Measurements from ENCODE around the gene HSPA1L.

DNA sequence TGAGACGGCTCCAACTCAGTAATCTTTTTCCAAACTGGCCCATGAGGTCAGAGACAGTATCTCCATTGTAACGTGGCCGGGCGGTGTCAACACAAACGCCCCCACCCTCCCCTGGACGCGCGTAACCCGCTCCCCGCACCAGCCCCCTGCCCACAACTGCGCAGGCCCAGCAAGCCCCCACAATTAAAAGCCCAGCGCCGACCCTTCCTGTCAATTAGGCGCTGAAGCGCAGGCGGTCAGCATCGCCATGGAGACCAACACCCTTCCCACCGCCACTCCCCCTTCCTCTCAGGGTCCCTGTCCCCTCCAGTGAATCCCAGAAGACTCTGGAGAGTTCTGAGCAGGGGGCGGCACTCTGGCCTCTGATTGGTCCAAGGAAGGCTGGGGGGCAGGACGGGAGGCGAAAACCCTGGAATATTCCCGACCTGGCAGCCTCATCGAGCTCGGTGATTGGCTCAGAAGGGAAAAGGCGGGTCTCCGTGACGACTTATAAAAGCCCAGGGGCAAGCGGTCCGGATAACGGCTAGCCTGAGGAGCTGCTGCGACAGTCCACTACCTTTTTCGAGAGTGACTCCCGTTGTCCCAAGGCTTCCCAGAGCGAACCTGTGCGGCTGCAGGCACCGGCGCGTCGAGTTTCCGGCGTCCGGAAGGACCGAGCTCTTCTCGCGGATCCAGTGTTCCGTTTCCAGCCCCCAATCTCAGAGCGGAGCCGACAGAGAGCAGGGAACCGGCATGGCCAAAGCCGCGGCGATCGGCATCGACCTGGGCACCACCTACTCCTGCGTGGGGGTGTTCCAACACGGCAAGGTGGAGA, at the start of gene HSPA1L, which contains the start of gene HSPA1A:
- no peak for TF ChIP-seq EHF (CRISPR knock-in tag; IDR thresholded peaks at IDR 0.05)
- TF ChIP-seq, protein P1, sequence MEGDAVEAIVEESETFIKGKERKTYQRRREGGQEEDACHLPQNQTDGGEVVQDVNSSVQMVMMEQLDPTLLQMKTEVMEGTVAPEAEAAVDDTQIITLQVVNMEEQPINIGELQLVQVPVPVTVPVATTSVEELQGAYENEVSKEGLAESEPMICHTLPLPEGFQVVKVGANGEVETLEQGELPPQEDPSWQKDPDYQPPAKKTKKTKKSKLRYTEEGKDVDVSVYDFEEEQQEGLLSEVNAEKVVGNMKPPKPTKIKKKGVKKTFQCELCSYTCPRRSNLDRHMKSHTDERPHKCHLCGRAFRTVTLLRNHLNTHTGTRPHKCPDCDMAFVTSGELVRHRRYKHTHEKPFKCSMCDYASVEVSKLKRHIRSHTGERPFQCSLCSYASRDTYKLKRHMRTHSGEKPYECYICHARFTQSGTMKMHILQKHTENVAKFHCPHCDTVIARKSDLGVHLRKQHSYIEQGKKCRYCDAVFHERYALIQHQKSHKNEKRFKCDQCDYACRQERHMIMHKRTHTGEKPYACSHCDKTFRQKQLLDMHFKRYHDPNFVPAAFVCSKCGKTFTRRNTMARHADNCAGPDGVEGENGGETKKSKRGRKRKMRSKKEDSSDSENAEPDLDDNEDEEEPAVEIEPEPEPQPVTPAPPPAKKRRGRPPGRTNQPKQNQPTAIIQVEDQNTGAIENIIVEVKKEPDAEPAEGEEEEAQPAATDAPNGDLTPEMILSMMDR (IDR thresholded peaks at IDR 0.05), result no peak
- no peak for TF ChIP-seq CBX2 (IDR thresholded peaks at IDR 0.05; ENCODE audit: borderline replicate concordance, low read depth)
- TF ChIP-seq, protein P2, sequence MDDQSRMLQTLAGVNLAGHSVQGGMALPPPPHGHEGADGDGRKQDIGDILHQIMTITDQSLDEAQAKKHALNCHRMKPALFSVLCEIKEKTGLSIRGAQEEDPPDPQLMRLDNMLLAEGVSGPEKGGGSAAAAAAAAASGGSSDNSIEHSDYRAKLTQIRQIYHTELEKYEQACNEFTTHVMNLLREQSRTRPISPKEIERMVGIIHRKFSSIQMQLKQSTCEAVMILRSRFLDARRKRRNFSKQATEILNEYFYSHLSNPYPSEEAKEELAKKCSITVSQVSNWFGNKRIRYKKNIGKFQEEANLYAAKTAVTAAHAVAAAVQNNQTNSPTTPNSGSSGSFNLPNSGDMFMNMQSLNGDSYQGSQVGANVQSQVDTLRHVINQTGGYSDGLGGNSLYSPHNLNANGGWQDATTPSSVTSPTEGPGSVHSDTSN (IDR thresholded peaks at IDR 0.05), result no peak
